ENCODE data around the gene MRNIP.

Gene MRNIP

GRCh38 chr5:179821298-179822058, 37.1 kb downstream of the MRNIP start:
- peak; percentile 59 for DNase-seq (ENCODE audit: low read depth)

GRCh38 chr5:179820483-179821297, 37.9 kb downstream of the MRNIP start, which contains the start of gene SQSTM1:
Gene SQSTM1, plus strand, starts transcription at chr5:179820905. Its CDS starts 32 bp downstream, at chr5:179820937.
- DNase-seq (ENCODE audit: low read depth), result no peak

DNA sequence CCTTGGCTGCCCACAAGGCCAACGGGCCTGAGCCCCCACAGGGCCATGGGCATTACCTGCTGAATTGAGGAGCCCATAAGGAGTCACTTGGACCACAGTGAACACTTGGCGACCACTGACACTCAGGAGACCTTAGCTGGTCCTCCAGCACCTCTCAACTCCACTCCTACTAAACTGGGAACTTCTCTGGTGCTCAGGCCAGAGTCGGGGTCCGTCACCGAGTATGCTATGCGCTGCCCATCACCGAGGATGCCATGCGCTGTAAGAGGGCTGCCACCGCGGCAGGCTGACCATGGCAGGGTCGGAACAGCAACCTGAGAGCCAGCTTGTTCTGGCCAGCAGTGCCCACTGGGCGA, 38.5 kb downstream of the MRNIP start:
- no peak for DNase-seq (ENCODE audit: low read depth)

DNA sequence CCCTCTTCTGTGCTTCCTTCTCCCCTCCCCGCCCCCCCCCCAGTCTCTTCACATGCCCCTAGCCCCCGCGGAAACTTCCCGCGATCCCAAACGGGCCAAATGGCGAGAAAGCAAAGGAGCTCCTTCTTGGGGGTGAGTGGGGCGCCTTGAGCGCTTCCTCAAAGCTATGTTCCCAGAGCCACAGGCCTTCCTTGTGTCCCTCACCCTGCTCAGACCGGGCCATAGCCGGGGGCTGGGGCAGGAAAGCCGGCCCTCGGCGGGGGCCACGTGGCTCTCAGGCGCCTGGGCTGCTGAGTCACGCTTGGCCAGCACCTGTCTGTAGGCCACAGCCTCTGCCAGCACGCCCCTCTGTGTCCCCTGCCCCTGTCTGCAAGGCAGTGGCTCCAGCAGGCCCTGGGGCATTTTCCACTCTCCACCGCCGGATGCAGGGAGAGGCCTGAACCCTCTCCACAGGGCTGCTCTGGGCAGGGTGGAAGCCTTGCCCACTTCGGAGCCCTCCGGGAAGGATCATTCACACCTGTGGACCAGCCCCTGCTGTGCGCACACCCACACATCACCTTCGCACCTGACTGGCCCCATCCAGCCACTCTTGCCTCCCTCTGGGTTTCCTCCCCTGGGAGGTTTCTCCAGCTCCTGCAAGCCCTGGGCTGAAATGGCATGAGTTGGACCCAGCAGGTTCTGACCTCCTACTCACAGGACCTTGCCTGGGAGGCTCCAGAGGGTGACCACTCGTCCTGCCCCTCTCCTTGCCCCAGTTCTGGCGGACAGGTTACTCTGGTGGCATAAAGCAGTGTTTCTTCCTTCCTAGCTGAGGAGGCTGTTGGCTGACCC, 39.1 kb downstream of the MRNIP start:
- no peak for DNase-seq (ENCODE audit: low read depth)

GRCh38 chr5:179818746-179819295, 39.8 kb downstream of the MRNIP start:
- peak; percentile 39 for DNase-seq (ENCODE audit: low read depth)

- DNase-seq (ENCODE audit: low read depth), result no peak
Observed at GRCh38 chr5:179817890-179818745, 40.5 kb downstream of the MRNIP start.

DNA sequence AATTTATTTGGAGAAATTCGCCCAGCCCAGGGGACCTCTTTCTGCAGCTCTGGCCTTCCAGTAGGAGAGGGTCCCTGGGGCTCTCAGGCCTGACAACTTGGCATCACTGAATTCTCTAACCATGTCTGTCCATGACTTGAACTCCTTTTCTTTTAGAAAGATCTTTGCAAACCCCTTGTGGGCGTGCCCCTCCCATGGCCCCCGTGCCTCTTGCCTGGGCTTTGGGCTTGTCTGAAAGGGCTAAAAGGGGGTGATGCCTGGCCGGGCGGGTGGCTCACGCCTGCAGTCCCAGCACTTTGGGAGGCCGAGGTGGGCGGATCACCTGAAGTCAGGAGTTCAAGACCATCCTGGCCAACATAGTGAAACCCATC, 41.2 kb downstream of the MRNIP start:
- DNase-seq (ENCODE audit: low read depth), result no peak

- no peak for DNase-seq (ENCODE audit: low read depth)
Observed at GRCh38 chr5:179816796-179817469, 41.7 kb downstream of the MRNIP start.

DNA sequence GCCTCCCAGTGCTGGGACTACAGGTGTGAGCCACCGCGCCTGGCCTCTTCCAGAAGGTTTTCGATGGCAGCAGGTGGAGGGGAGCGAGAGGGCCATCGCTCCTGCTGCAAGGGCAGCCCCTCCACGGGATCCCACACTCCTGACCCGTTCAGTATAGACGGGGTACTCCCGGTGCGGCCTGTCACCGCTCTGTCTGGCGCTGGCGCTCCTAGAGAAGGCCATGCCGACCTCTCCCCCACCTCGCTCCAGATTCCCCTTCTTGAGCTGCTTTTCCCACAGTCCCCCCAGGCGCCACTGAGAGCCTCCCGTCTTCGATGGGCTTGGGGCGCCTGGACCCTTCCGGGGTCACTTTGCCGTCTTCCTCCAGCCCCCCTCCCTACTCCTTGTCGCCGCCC, 42.2 kb downstream of the MRNIP start:
- DNase-seq (ENCODE audit: low read depth), result no peak

GRCh38 chr5:179815491-179816249, 42.9 kb downstream of the MRNIP start:
- no peak for DNase-seq (ENCODE audit: low read depth)

- DNase-seq (ENCODE audit: low read depth), result no peak
Observed at GRCh38 chr5:179814090-179814489, 44.5 kb downstream of the MRNIP start.

DNA sequence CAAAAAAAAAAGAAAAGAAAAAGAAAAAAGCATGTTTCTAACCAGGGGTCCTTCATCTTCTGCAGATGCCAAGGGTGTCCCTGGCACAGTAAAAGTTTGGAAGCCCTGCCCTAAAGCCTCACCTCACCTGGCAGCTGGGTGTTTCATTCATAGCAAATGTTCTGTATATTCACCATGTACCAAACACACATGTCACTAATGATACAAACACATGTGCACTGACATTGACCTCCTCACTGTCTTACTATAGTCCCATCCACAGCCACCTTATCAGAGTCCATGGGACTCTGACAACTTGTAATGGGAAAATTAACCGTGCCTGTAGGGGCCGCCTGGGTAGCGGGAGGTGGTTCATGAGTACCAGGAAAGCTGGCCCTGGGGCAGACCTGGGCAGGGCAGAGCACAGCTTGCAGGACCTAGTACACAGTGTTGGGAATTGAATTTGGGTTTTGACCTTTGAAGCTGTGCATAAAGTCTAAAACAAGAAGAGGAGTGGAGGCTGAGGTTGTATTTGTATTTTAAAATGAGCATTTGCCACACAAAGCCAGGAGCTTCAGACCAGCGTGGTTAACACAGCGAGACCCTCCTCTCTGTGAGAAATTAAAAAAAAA, 45.5 kb downstream of the MRNIP start:
- DNase-seq (ENCODE audit: low read depth), result no peak

DNA sequence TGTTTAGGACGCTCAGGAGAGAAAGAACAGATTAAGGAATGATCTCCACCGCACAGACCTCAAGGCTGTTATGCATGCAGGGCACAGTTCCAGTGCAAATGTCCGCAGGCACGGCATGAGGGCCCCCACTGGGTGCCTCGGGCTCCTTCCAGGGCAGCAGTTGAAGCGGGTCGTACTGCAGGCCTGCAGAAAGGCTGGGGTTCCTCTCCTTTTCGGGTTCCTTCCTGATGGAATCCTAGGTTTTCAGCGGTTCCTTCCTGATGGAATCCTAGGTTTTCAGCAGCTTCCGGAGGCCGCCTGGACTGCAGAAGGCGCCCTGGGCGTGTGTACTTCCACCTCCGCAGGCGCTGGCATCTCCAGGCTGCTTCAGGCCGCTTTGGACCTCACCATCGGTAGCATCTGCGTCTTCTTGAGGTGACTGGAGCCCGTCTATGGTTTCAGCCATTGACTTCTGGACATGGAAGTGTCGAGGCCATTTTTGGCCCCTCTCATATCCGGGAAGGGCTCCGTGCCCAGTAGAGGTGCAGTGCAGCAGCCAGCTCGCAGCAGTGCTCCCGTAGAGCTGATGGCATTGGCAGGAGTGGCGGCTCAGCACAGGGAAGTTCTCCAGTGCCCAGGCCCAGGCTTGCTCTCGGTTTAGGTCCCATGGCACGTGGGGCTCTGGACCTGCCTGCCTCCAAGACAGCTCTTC, 46.3 kb downstream of the MRNIP start:
- no peak for DNase-seq (ENCODE audit: low read depth)

DNA sequence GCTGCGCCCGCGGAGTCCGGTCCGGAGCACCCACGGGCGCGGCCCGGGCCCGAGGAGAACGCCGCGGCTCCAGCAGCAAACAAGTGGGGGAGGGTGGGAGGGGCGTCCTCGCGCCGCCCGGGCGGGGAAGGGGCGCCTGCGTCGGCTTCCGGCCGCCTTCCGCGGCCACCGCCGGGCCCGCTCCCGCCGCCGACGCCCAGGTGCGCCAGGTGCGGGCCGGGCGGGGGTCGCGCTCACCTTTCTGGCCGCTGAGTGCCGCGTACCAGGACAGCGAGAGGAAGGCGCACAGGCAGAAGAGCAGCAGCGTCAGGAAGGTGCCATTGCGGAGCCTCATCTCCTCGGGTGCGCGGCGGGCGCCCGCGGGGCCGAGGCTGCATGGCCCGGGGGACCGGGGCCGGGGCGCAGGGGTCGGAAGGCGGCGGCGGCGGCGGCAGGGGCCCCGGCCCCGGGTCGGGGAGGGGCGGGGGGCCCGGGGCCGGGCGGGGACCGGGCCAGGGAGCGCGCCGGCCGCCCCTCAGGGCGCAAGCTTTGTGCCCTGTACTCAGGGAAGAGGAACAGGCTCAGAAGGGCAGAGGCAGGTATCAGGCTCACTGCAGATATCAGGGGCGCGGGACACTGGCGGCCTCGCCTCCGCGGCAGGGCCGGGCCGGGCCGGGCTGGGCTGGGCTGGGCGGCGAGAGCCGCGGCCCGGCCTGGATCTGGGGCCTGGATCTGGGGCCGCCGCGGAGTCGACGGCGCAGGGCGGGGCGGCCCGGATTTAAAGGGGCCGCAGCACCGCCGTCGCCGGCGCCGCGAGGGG, 52.2 kb downstream of the MRNIP start, which contains the start of gene MGAT4B:
MGAT4B (minus strand) TSS at position 617 of the 799 bp plus-strand sequence; CDS start at position 334, 283 bp downstream.
- DNase-seq (ENCODE audit: low read depth), result no peak

- DNase-seq (ENCODE audit: low read depth), result no peak
Observed at GRCh38 chr5:179805529-179806249, 52.9 kb downstream of the MRNIP start.

- no peak for DNase-seq (ENCODE audit: low read depth)
Observed at GRCh38 chr5:179805070-179805528, 53.5 kb downstream of the MRNIP start.

DNA sequence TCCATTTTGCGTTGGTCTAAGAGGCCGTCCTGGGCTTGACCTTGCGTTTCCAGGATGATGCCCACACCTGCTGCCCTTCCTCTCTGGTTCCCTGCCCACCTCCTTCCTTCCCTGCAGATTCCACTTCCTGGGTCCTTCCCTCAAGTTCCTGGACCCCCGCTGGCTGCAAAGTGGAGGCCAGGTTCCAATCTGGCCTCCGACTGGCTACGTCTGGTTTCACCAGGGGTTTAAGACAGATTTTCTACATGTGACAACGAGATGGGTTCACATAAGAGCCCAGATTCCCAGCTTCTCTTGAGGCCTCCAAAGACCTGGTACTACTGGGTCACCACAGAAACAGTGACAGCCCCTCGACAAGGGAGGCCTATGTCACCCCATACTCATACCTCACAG, 54.1 kb downstream of the MRNIP start:
- DNase-seq (ENCODE audit: low read depth), result no peak

Data from HS-27A (cell line).